Spleen (tissue), 7 donors: Measurements from ENCODE around the gene ZNF414.

Source experiments
- CTCF ChIP-seq, 11 experiments: fragments of 200-600 bp in 7 of 11; fragments of 450-650 bp in 4 of 11; sonication (generic) in 4 of 11; IDR thresholded peaks in 8 of 11; conservative IDR thresholded peaks in 3 of 11; 1 replicate in 7 of 11; 2 replicates in 4 of 11; pipeline versions ENCODE4 v1.4.0 to v1.8.0; 2016 to 2021; ENCODE audit warnings: antibody characterized with exemption in 11 of 11, inconsistent platforms in 4 of 11, mild to moderate bottlenecking in 1 of 11
- POLR2A ChIP-seq, 3 donors: fragments of 450-650 bp; IDR thresholded peaks; one replicate each; pipeline ENCODE4 v1.5.1; 2017; ENCODE audit warnings: antibody characterized with exemption in 3 of 3, mild to moderate bottlenecking in 1 of 3
- donor health status: DM: no; HTN: no; CAD: no; lungs with moderate emphysema.
- donor health status: DM: no; HTN: no; CAD: no.
- donor health status: DM: no; HTN: no; CAD: no.

GRCh38 chr19:8473648-8474476, 40.1 kb downstream of the ZNF414 start:
- TF ChIP-seq CTCF (IDR thresholded peaks at IDR 0.05 in 8 of 11, conservative IDR thresholded peaks at IDR 0.05 in 3 of 11) = no peak
- TF ChIP-seq POLR2A (IDR thresholded peaks at IDR 0.05) = no peak
